Aorta (tissue), 5 donors: ENCODE results near the gene CDC14A. TPM values are rescaled to one million over a fixed set of nuclear protein-coding genes. Genes with fewer than 3 reads are reported as not detected.
"Not testable (repeated sequence)": the region's sequence is repeated elsewhere in the genome, so short reads cannot be mapped to it uniquely, and the experiment has no call there.

Source experiments
- ATAC-seq: fragments of 200-7000 bp; cut with Tn5 transposase; one replicate; pipeline ENCODE4 v1.9.1; 2022; ENCODE audit warnings: moderate library complexity; ENCODE audit not compliant: low FRiP score
- DNase-seq, 2 donors: peaks; one replicate each; pipeline ENCODE4 v3.0.0-alpha.2; 2020
- H3K27ac ChIP-seq, 2 donors: one replicate each; pipeline ENCODE4 v1.5.1; 2013; ENCODE audit warnings: low read length in 2 of 2, mild to moderate bottlenecking in 2 of 2, moderate library complexity in 2 of 2, control low read depth in 1 of 2, inconsistent platforms in 1 of 2, low read depth in 1 of 2
- H3K27me3 ChIP-seq, 2 donors: one replicate each; pipeline ENCODE4 v1.6.1; 2013; ENCODE audit warnings: control low read depth in 1 of 2, low read length in 1 of 2, mild to moderate bottlenecking in 1 of 2, moderate library complexity in 1 of 2; ENCODE audit not compliant: insufficient read depth in 2 of 2, control insufficient read depth in 1 of 2
- H3K36me3 ChIP-seq, 2 donors: one replicate each; pipeline ENCODE4 v1.6.1; 2013; ENCODE audit warnings: control low read depth in 1 of 2, low read length in 1 of 2, mild to moderate bottlenecking in 1 of 2; ENCODE audit not compliant: insufficient read depth in 2 of 2, control insufficient read depth in 1 of 2
- H3K4me1 ChIP-seq, 2 donors: one replicate each; pipeline ENCODE4 v1.6.1; 2013; ENCODE audit warnings: low read length in 2 of 2, control low read depth in 1 of 2, mild to moderate bottlenecking in 1 of 2, moderate library complexity in 1 of 2; ENCODE audit not compliant: insufficient read depth in 2 of 2, control insufficient read depth in 1 of 2
- H3K4me3 ChIP-seq, 2 donors: one replicate each; pipeline ENCODE4 v1.5.1; 2013; ENCODE audit warnings: low read length in 2 of 2, control low read depth in 1 of 2, mild to moderate bottlenecking in 1 of 2
- H3K9me3 ChIP-seq: one replicate; pipeline ENCODE4 v1.6.1; 2013; ENCODE audit warnings: mild to moderate bottlenecking, low read length; ENCODE audit not compliant: control insufficient read depth
- WGBS, 2 donors: extraction: QIAGEN DNeasy Blood & Tissue Kit; methylation state at CpG; one replicate each; pipeline ENCODE4 v1.1.7; 2013; 5-methylcytosine and 5-hydroxymethylcytosine counted together
- intact Hi-C, 2 donors: fragments of 100-400 bp; cut with DNase I; formaldehyde crosslinking; loops; one replicate each; pipeline versions ENCODE4 v1.14.2 to v1.15.0; 2022
- polyA plus RNA-seq, 2 donors: library from polyadenylated mRNA; stranded (reverse); fragments of 200-250 nt; gene quantifications; one replicate each; pipeline ENCODE4 v1.2.3, GENCODE V29; 2013
- total RNA-seq, 2 donors: library from RNA; stranded (reverse); fragmentation: NEBNext Ultra II Directional; extraction: Animal tissue kit (Norgen Biotek cat#: 25700); gene quantifications; one replicate each; pipeline ENCODE4 v1.2.1, GENCODE V29; 2021
- donor health status: healthy with polysubstance abuse.
- donor health status: Bipolar disorder and iron deficiency.
- donor health status: DM: no; HTN: no; CAD: no.
- donor health status: DM: no; HTN: no; CAD: no.
- donor health status: DM: yes; HTN: yes; CAD: no.

CDC14A gene
- total and polyA plus RNA-seq, 4 donors = 0.88 to 14.0 (median 5.0) TPM

DNA sequence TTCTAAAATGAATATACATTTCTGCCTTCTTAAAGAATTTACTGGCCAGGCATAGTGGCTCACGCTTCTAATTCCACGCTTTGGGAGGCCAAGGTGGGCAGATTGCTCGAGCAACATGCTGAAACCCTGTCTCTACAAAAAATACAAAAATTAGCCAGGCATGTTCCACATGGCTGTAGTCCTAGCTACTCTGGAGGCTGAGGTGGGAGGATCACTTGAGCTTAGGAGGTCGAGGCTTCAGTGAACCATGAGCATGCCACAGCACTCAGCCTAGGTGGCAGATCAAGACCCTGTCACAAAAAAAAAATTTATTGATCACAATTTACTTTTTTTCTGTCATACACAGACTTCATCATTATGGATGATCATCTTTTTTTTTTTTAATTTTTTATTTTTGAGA lies 11.5 kb downstream of the CDC14A start:
- no peaks in the 10 kb centered on the region for H3K9me3 ChIP-seq
- 84% methylated on average over 4 of the region's 4 CpGs for WGBS, 2 donors
- ATAC-seq (no peak), DNase-seq (no peak)
- H3K27me3 ChIP-seq = peaks cover 0 to 1% of the 10 kb centered on the region in 2 donors
- no peaks in the 10 kb centered on the region for H3K36me3 ChIP-seq
- H3K4me1 ChIP-seq = peaks cover 0 to 2% of the 10 kb centered on the region in 2 donors
- intact Hi-C loops = no loop called here
- H3K27ac ChIP-seq = no peak overlapping the region
- no peak overlapping the region for H3K4me3 ChIP-seq

DNA sequence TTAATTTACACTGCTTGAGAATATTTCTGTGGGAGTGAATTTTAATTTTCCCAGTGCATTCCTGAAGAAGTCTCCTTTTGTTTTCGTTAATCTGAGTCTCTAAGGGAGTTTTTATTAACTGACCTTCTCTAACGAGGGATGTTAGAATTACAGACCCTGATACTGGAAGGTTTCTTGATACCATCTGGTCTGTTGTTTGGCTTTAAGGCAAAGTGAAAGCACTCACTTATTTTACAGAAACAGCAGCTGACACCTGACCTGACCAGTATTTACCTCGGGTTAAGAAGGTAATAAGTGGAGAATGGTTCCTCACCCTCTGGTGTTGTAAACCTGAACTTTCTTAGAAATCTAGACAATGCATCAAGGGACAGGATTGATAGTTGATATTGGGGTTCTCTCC lies 12.4 kb downstream of the CDC14A start:
- H3K36me3 ChIP-seq = no peaks in the 10 kb centered on the region
- WGBS, 2 donors = 79 to 81% methylated on average over 3 of the region's 3 CpGs
- H3K27me3 ChIP-seq = peaks cover 0 to 1% of the 10 kb centered on the region in 2 donors
- intact Hi-C loops = no loop called here
- H3K27ac ChIP-seq = no peak overlapping the region
- no peak for ATAC-seq
- DNase-seq = no peak
- H3K4me3 ChIP-seq = no peak overlapping the region
- H3K4me1 ChIP-seq = peaks cover 0 to 2% of the 10 kb centered on the region in 2 donors
- no peaks in the 10 kb centered on the region for H3K9me3 ChIP-seq

DNA sequence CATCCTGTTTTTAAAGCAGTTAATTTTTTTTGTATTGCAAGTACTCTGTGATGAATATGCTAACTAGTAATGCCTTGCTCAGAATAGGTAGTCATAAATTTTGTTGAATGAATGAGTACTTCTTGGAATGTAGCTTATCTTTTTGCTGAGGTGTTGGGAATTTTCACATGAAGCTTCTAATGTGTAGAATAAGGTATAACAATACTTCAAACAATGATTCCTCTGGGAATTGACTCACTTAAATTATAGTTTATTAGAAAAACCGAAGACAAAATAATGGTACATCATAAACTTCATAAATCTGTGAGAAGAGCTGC lies 13.9 kb downstream of the CDC14A start:
- intact Hi-C loops = no loop called here
- Histone ChIP-seq H3K4me1 (no peaks in the 10 kb centered on the region), H3K27me3 (peaks cover 0 to 1% of the 10 kb centered on the region in 2 donors), H3K36me3 (no peaks in the 10 kb centered on the region), H3K4me3 (no peak overlapping the region), H3K27ac (no peak overlapping the region), H3K9me3 (no peaks in the 10 kb centered on the region)
- DNase-seq (no peak), ATAC-seq (no peak)
- WGBS, 2 donors = 83 to 92% methylated on average over 1 of the region's 1 CpG

DNA sequence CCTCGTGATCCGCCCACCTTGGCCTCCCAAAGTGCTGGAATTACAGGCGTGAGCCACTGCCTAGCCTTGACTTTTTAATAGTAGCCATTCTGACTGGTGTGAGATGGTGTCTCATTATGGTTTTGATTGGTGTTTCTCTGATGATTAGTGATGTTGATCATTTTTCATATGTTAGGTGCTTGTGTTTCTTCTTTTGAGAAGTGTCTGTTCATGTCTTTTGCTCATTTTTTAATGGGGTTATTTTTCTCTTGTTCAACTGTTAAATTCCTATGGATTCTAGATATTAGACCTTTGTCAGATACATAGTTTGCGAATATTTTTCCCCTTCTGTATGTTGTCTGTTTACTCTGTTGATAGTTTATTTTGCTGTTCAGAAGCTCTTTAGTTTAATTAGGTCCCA lies 17.0 kb downstream of the CDC14A start:
- H3K27ac ChIP-seq, DNase-seq, H3K4me3 ChIP-seq, H3K4me1 ChIP-seq, ATAC-seq, H3K27me3 ChIP-seq, H3K9me3 ChIP-seq, H3K36me3 ChIP-seq, intact Hi-C loops: not testable (repeated sequence)
- 97 to 99% methylated on average over 4 of the region's 4 CpGs for WGBS, 2 donors

DNA sequence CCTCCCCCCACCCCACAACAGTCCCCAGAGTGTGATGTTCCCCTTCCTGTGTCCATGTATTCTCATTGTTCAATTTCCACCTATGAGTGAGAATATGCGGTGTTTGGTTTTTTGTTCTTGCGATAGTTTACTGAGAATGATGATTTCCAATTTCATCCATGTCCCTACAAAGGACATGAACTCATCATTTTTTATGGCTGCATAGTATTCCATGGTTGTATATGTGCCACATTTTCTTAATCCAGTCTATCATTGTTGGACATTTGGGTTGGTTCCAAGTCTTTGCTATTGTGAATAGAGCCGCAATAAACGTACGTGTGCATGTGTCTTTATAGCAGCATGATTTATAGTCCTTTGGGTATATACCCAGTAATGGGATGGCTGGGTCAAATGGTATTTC lies 21.6 kb downstream of the CDC14A start:
- intact Hi-C loops, H3K36me3 ChIP-seq, H3K4me1 ChIP-seq, H3K9me3 ChIP-seq, H3K27ac ChIP-seq, H3K4me3 ChIP-seq, H3K27me3 ChIP-seq, ATAC-seq, DNase-seq: not testable (repeated sequence)
- WGBS, 2 donors = 68 to 74% methylated on average over 3 of the region's 5 CpGs

DNA sequence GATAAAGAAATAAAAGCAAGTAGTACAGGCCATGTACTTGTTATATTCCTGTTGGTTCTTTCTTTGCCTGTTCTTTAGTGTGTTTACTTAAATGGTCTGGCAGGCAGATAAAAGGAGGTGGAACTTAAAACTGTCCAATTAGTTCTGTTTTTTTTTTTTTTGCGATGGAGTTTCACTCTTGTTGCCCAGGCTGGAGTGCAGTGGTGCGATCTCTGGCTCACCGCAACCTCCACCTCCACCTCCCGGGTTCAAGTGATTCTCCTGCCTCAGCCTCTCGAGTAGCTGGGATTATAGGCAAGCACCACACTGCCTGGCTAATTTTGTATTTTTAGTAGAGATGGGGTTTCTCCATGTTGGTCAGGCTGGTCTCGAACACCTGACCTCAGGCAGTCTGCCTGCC lies 24.6 kb downstream of the CDC14A start:
- H3K4me1 ChIP-seq, H3K4me3 ChIP-seq, H3K27ac ChIP-seq, DNase-seq, ATAC-seq, intact Hi-C loops, H3K9me3 ChIP-seq, H3K27me3 ChIP-seq, H3K36me3 ChIP-seq: not testable (repeated sequence)
- 64 to 74% methylated on average over 6 of the region's 6 CpGs for WGBS, 2 donors

DNA sequence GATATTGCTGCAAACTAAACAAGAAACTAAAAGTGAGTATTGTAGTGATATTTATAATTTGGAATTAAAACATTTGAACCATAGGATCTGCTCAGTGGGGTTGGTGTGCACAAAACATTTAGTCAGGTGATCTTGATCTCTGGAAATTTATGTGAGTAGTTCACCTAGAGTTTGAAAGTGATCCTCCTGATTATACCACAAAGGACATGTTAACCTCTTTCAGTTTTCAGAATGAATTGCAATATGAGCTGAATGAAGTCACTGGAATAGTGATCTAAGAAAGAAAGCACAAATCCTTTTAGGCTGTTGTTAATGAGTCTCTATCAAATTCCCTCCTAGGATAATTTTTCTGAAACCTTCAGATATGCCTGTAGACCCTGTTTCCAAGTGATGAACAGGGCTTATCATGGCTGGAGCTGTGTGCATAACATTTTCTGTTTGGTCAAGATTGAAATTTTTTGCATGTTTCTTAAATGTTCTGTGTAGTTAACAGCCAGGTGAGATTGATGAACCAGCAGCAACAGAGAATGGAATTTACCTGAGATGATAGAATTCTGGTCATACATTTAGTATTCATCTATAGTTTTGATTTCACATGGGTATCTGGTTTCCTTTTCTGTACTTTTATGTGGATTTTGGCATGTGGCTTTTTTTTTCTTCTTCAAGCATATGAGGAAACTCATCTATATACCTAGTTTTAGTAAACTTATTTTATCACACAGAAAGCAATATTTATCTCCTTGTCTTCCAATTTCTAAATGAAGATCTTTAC lies 25.5 kb downstream of the CDC14A start:
- Histone ChIP-seq H3K36me3 (no peaks in the 10 kb centered on the region), H3K4me3 (no peak overlapping the region), H3K4me1 (peaks cover 0 to 2% of the 10 kb centered on the region in 2 donors), H3K27ac (no peak overlapping the region), H3K27me3 (no peaks in the 10 kb centered on the region), H3K9me3 (no peaks in the 10 kb centered on the region)
- intact Hi-C loops = no loop called here
- ATAC-seq (no peak), DNase-seq (no peak)

DNA sequence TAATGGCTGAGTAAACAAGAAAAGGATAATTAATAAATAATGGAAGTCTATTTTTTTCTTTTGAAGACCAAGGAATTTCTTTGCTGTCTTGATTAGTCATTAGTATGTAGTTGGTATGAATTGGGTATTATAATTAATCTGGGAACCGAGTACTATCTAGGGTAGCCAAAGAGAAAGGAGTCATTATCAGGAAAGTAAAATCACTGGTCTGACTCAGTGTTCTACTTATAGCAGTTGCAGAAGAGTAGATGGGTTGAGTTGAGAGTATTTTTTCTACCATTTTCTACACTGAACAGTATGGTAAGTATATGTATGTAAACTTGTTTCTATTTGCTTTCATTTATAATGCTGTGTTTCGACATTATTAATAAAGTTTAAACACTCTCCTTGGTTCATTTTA lies 26.6 kb downstream of the CDC14A start:
- H3K4me1 ChIP-seq = peaks cover 0 to 2% of the 10 kb centered on the region in 2 donors
- DNase-seq = no peak
- no peaks in the 10 kb centered on the region for H3K27me3 ChIP-seq
- intact Hi-C loops = no loop called here
- ATAC-seq = no peak
- WGBS, 2 donors = 86 to 88% methylated on average over 2 of the region's 2 CpGs
- H3K9me3 ChIP-seq = no peaks in the 10 kb centered on the region
- no peak overlapping the region for H3K4me3 ChIP-seq
- H3K36me3 ChIP-seq = no peaks in the 10 kb centered on the region
- no peak overlapping the region for H3K27ac ChIP-seq

DNA sequence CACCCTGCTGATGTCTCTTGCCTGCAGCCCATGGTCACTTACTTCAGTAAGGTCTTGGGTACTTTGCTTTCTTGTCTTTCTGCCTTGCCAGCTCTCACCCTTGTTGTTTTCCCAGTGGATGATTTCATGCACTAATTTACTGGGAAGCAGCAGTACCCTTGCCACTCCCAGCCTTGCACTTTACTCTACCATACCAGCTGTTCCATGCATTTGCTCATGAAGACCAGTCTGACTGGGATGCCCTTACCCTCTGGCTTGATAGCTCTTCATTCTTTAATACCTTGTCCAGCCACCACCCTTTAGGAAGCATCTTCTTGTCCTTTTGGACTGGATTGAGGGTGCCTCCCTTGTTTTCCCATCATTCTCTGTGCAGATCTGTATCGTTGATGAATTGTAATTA lies 28.3 kb downstream of the CDC14A start:
- H3K27me3 ChIP-seq = no peaks in the 10 kb centered on the region
- no peak overlapping the region for H3K4me3 ChIP-seq
- no peaks in the 10 kb centered on the region for H3K9me3 ChIP-seq
- intact Hi-C loops = no loop called here
- no peaks in the 10 kb centered on the region for H3K36me3 ChIP-seq
- no peak for ATAC-seq
- H3K4me1 ChIP-seq = peaks cover 0 to 2% of the 10 kb centered on the region in 2 donors
- WGBS, 2 donors = 76 to 84% methylated on average over 1 of the region's 1 CpG
- no peak overlapping the region for H3K27ac ChIP-seq
- no peak for DNase-seq
